ENCODE results near the gene SAMD13. TPM values are rescaled to one million over a fixed set of nuclear protein-coding genes. Genes with fewer than 3 reads are reported as not detected.

SAMD13 gene
- total and polyA plus RNA-seq, 2 of the 4 experiments (the other 2 are of a cell fraction) = 0.27 to 0.36 TPM

DNA sequence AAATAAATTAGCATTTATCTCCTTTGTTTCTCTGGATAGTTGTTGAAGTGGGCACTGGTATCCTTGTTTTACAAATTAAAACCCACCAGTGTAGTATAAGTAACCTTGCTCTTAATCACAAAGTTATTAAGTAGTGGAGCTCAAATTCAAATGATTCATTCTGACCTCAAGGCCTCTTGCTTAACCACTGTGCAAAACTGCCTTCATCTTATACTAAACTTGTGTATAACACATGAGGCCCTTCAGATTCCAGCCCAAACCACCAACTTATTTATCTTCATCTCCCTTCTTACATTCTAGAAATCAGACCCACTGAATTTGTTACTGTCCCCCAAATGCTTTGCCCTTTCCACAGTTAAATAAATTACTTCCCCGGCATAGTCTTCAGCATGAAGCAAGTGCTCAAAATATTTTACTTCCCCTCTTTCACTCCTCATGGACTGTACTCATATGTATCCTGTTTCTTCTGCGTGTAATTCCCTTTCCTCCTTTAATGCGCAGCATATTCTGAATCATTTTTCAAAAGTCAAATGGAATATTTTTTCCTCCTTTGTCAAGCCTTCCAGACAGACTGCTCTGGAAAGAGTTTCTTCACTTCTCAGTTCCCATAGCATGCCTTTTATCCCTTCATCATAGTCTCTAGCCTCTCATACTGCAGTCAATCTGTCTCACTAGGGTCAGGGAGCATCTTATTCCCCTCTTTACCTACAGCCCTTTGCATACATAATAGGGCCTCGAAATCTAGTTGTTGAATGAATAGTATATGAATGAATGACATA, 77.8 kb downstream of the SAMD13 start (continued):
- TF ChIP-seq CHD1 (IDR thresholded peaks at IDR 0.05; ENCODE audit: low read depth, low read length) (no peak), BHLHE40 (IDR thresholded peaks at IDR 0.05; ENCODE audit: low read depth, low read length) (peak; percentile 50; the same call in 1 of the 2 replicates), RFX5 (IDR thresholded peaks at IDR 0.05; ENCODE audit: low read depth, low read length) (no peak)

DNA sequence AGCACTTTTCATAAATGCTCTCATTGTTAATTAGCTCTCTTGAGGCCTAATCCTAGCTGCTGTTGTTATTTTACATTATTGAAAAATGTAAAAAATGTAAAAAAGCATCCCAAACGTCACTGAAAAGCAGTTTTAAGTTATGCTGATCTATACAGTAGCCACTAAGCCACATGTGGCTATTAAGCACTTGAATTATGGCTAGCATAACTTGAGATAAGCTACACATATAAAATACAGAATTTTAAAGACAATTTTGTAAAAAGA, 78.3 kb downstream of the SAMD13 start:
- no CpG with 5 or more reads among the region's 1 CpG for WGBS, 2 experiments (ENCODE audit: extremely low coverage in 2 of 2, insufficient read length in 1 of 2)
- CTCF ChIA-PET = interaction anchor here (0.6 to 1.4 kb wide), 2 partner anchors 11 to 36 kb away, joined by 3 read pairs; no protein-coding TSS in a partner anchor

More for the DNA sequence above, 78.3 kb downstream of the SAMD13 start:
- H3K9me1 ChIP-seq (ENCODE audit: insufficient read depth, low read length) = peaks cover 5% of the 10 kb centered on the region
- no peak overlapping the region for H2BK120ac ChIP-seq (ENCODE audit: low read depth, low read length)
- H3K27me3 ChIP-seq (ENCODE audit: control insufficient read depth, insufficient read depth, low read length) = no peaks in the 10 kb centered on the region
- dilution Hi-C loops (cut with HindIII; ENCODE audit: low sequenced_read_pairs, unreplicated experiment) = no loop called here
- no peak overlapping the region for H2AK9ac ChIP-seq (replicated peaks; ENCODE audit: low read depth, low read length, poor library complexity)
- no peaks in the 10 kb centered on the region for H4K20me1 ChIP-seq (ENCODE audit: insufficient read depth, low read length)
- intact Hi-C loops (cut with micrococcal nuclease) = loop anchor here (5.0 kb wide), 3 partner anchors 52 to 128 kb away; partner anchors contain the start of gene SAMD13
- H4K5ac ChIP-seq (ENCODE audit: low read depth, low read length) = no peak overlapping the region
- no peak overlapping the region for H3K56ac ChIP-seq (ENCODE audit: extremely low read depth, insufficient read depth, low read length)
- no peak for DNase-seq
- H2AK5ac ChIP-seq (ENCODE audit: low read depth, low read length) = no peak overlapping the region
- H3K23ac ChIP-seq (ENCODE audit: low read depth, low read length) = no peak overlapping the region
- H2BK20ac ChIP-seq (ENCODE audit: low read depth, low read length) = no peak overlapping the region
- POLR2A ChIA-PET (ENCODE audit: unreplicated experiment) = no interaction called here
- no peak overlapping the region for H3K4ac ChIP-seq (ENCODE audit: low read depth, low read length)
- no peak for ATAC-seq (ENCODE audit: low read depth)
- no peak overlapping the region for H3K14ac ChIP-seq (replicated peaks; ENCODE audit: low read depth, low read length)
- no peak overlapping the region for H3K4me2 ChIP-seq (ENCODE audit: low read depth, low read length)
- no peak overlapping the region for H2AFZ ChIP-seq (replicated peaks; ENCODE audit: low read length, poor library complexity)
- H4K8ac ChIP-seq (ENCODE audit: low read depth in 2 of 2, low read length in 2 of 2) = no peak overlapping the region
- no peaks in the 10 kb centered on the region for H3K79me1 ChIP-seq (ENCODE audit: low read depth in 1 of 2, low read length in 2 of 2)
- H3K36me3 ChIP-seq (ENCODE audit: control insufficient read depth, insufficient read depth, low read length) = no peaks in the 10 kb centered on the region
- H2BK15ac ChIP-seq (ENCODE audit: low read depth, low read length) = no peak overlapping the region
- H3K4me1 ChIP-seq (ENCODE audit: control insufficient read depth, insufficient read depth, low read length) = peaks cover 20% of the 10 kb centered on the region
- TF ChIP-seq CHD1 (IDR thresholded peaks at IDR 0.05; ENCODE audit: low read depth, low read length) = no peak
- H3K4me3 ChIP-seq (ENCODE audit: insufficient read depth, low read depth, low read length) = no peak overlapping the region
- in situ Hi-C loops (cut with MboI; ENCODE audit: low sequenced_read_pairs) = no loop called here
- BruUV-seq (replicated peaks) = no TSS peak
- peak overlapping the region; percentile 60; the same call in 1 of the 2 replicates for H3K18ac ChIP-seq (ENCODE audit: low read depth, low read length)
- no peak overlapping the region for H3K27ac ChIP-seq (ENCODE audit: insufficient read depth, low read length)
- peak overlapping the region; percentile 65 for H2BK5ac ChIP-seq (ENCODE audit: low read depth, low read length, poor library complexity, severe bottlenecking)
- 0 out of 2 replicates have a peak overlapping the region, but pooled peaks have one; percentile 27 for H3K9ac ChIP-seq (ENCODE audit: low read depth, low read length)
- no peak overlapping the region for H4K91ac ChIP-seq (ENCODE audit: insufficient read depth, low read depth, low read length)
- no peaks in the 10 kb centered on the region for H3K9me3 ChIP-seq (ENCODE audit: control insufficient read depth, insufficient read depth, low read length)
